ENCODE data around the gene ENTR1.

ENTR1 gene

GRCh38 chr9:136377341-136378169 is 32.9 kb downstream of the ENTR1 start:
- no peak for DNase-seq (ENCODE audit: low read depth in 2 of 2)

GRCh38 chr9:136376457-136376856 is 34.0 kb downstream of the ENTR1 start:
- no peak for DNase-seq (ENCODE audit: low read depth in 2 of 2)

GRCh38 chr9:136375096-136375495 is 35.3 kb downstream of the ENTR1 start:
- no peak for DNase-seq (ENCODE audit: low read depth in 2 of 2)

- no peak for DNase-seq (ENCODE audit: low read depth in 2 of 2)
Measured at GRCh38 chr9:136374183-136374575, 36.2 kb downstream of the ENTR1 start.

GRCh38 chr9:136373300-136374182 is 36.9 kb downstream of the ENTR1 start, which contains the start of gene CARD9:
Gene CARD9, minus strand, starts transcription at chr9:136373669. Its CDS starts 1,591 bp downstream, at chr9:136372078.
- no peak for DNase-seq (ENCODE audit: low read depth in 2 of 2)

- no peak for DNase-seq (ENCODE audit: low read depth in 2 of 2)
Measured at GRCh38 chr9:136372561-136373299, 37.7 kb downstream of the ENTR1 start.

- DNase-seq (ENCODE audit: low read depth in 2 of 2) = no peak
Measured at GRCh38 chr9:136372006-136372405, 38.4 kb downstream of the ENTR1 start.

GRCh38 chr9:136371533-136371880 is 38.9 kb downstream of the ENTR1 start:
- DNase-seq (ENCODE audit: low read depth in 2 of 2) = no peak

GRCh38 chr9:136370687-136371532 is 39.5 kb downstream of the ENTR1 start:
- no peak for DNase-seq (ENCODE audit: low read depth in 2 of 2)

- DNase-seq (ENCODE audit: low read depth in 2 of 2) = no peak
Measured at GRCh38 chr9:136370037-136370436, 40.4 kb downstream of the ENTR1 start.

GRCh38 chr9:136368190-136368589 is 42.2 kb downstream of the ENTR1 start:
- no peak for DNase-seq (ENCODE audit: low read depth in 2 of 2)

- DNase-seq (ENCODE audit: low read depth in 2 of 2) = no peak
Measured at GRCh38 chr9:136367296-136368145, 42.9 kb downstream of the ENTR1 start.

GRCh38 chr9:136366826-136367225 is 43.6 kb downstream of the ENTR1 start:
- no peak for DNase-seq (ENCODE audit: low read depth in 2 of 2)

- no peak for DNase-seq (ENCODE audit: low read depth in 2 of 2)
Measured at GRCh38 chr9:136365775-136366222, 44.6 kb downstream of the ENTR1 start.

- no peak for DNase-seq (ENCODE audit: low read depth in 2 of 2)
Measured at GRCh38 chr9:136364942-136365774, 45.3 kb downstream of the ENTR1 start.

GRCh38 chr9:136363949-136364748 is 46.3 kb downstream of the ENTR1 start:
- DNase-seq (ENCODE audit: low read depth in 2 of 2) = no peak

GRCh38 chr9:136363106-136363948 is 47.1 kb downstream of the ENTR1 start, which contains the start of gene DNLZ:
Gene DNLZ, minus strand, starts transcription at chr9:136363744. Its CDS starts 30 bp downstream, at chr9:136363714.
- peak; percentile 90 to 91 for DNase-seq (ENCODE audit: low read depth in 2 of 2)
